DOHH2 (cell line): Measurements from ENCODE around the gene EXD3.

ENCODE experiments used
- CTCF ChIP-seq: fragments of 200-600 bp; sonication (generic); IDR thresholded peaks from one replicate; pipeline ENCODE4 v1.5.1; 2014; ENCODE audit warnings: antibody characterized with exemption, mild to moderate bottlenecking, low read depth, low read length; ENCODE audit not compliant: poor library complexity, severe bottlenecking
- EZH2phosphoT487 ChIP-seq: fragments of 200-600 bp; sonication (generic); IDR thresholded peaks from 2 replicates; pipeline ENCODE4 v1.6.1; 2017; ENCODE audit warnings: borderline replicate concordance, mild to moderate bottlenecking, antibody characterized with exemption, low read length, moderate library complexity, mixed read lengths

GRCh38 chr9:137396227-137396626 lies 26.7 kb downstream of the EXD3 start:
- TF ChIP-seq CTCF (no peak), EZH2phosphoT487 (no peak)
